ENCODE results near the gene GABRA5. TPM values are rescaled to one million over a fixed set of nuclear protein-coding genes. Genes with fewer than 3 reads are reported as not detected.

GABRA5 gene
- total and polyA plus RNA-seq, 2 of the 8 experiments (the other 6 are each of a cell fraction or from before 2014, with no cell fraction given) = 15.0 to 29.6 TPM

DNA sequence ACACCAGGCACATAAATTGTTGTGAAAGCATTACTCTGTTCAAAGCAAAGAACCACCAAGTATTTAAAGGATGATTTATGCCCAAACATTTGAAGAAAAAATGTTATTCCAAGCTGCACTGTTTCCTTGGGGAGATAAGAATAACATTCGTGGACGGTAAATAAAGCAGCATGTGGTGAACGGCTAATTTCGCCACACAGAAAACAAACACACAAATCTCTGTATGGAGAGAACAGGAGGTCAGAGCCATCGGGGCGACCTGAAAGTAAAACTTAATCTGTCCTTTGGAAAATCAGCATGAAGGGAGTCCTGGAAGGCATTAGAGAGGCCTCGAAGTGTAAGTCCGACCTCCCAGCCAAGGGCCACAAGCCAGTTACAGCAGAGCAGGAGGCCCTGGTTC lies 77.0 kb downstream of the GABRA5 start:
- ChIA-PET POLR2A (ENCODE audit: partially characterized antibody) (no interaction called here), CTCF (ENCODE audit: partially characterized antibody) (no interaction called here)
- Histone ChIP-seq H3K23me2 (ENCODE audit: low read depth, low read length) (no peaks in the 10 kb centered on the region), H3K4me1 (replicated peaks in 1 of 4; ENCODE audit: control insufficient read depth in 3 of 4, insufficient read depth in 4 of 4, low read length in 3 of 4) (peaks cover 0 to 2% (median under 1%) of the 10 kb centered on the region in 4 experiments; a peak in 1 of 7 replicates), H3K27ac (ENCODE audit: low read depth, low read length) (no peak overlapping the region), H3K79me1 (ENCODE audit: low read depth, low read length) (no peaks in the 10 kb centered on the region), H3K9ac (replicated peaks in 1 of 4; ENCODE audit: extremely low read depth in 1 of 4, low read depth in 3 of 4, low read length in 3 of 4) (no peak overlapping the region), H2AFZ (ENCODE audit: low read length) (no peak overlapping the region), H3K18ac (ENCODE audit: extremely low read depth, low read length) (no peak overlapping the region), H4K91ac (replicated peaks; ENCODE audit: insufficient read length, low read length) (no peak overlapping the region), H3K4ac (replicated peaks; ENCODE audit: insufficient read length, low read depth, low read length) (no peak overlapping the region), H3K36me3 (ENCODE audit: control insufficient read depth in 2 of 4, insufficient read depth in 4 of 4, low read length in 3 of 4) (no peaks in the 10 kb centered on the region), H3K4me3 (ENCODE audit: extremely low read depth in 1 of 4, insufficient read depth in 2 of 4, low read depth in 3 of 4, low read length in 4 of 4) (no peak overlapping the region), H3K56ac (replicated peaks; ENCODE audit: insufficient read length, low read depth, low read length) (no peak overlapping the region), H3K23ac (ENCODE audit: insufficient read length) (no peak overlapping the region), H4K8ac (ENCODE audit: extremely low read depth, insufficient read depth, low read length) (no peak overlapping the region), H2BK20ac (ENCODE audit: low read length) (no peak overlapping the region), H3K9me3 (ENCODE audit: insufficient read depth in 2 of 2, low read depth in 1 of 2, low read length in 1 of 2) (no peaks in the 10 kb centered on the region), H2BK5ac (ENCODE audit: low read depth, low read length) (no peak overlapping the region), H2AK5ac (ENCODE audit: low read depth, low read length) (no peak overlapping the region), H3K4me2 (ENCODE audit: insufficient read depth in 1 of 2, low read depth in 2 of 2, low read length in 2 of 2) (no peak overlapping the region), H3K27me3 (replicated peaks in 1 of 4; ENCODE audit: control insufficient read depth in 3 of 4, extremely low read depth in 1 of 4, insufficient read depth in 3 of 4, low read length in 3 of 4) (no peaks in the 10 kb centered on the region), H2BK120ac (replicated peaks; ENCODE audit: low read depth, low read length) (no peak overlapping the region), H4K5ac (ENCODE audit: insufficient read length, low read depth, low read length) (no peak overlapping the region), H2BK15ac (ENCODE audit: low read length) (no peak overlapping the region), H2BK12ac (ENCODE audit: low read depth, low read length) (no peak overlapping the region), H4K20me1 (replicated peaks in 1 of 2; ENCODE audit: control insufficient read depth in 1 of 2, insufficient read depth in 2 of 2, low read length in 2 of 2) (no peaks in the 10 kb centered on the region), H3K79me2 (ENCODE audit: control insufficient read depth in 1 of 2, insufficient read depth in 2 of 2, low read length in 2 of 2) (no peaks in the 10 kb centered on the region), H3K14ac (ENCODE audit: insufficient read length) (no peak overlapping the region)
- no peak for FAIRE-seq
- no peak for DNase-seq (ENCODE audit: low read depth in 1 of 2, low spot score in 2 of 2)
- WGBS, 2 experiments (ENCODE audit: extremely low coverage in 1 of 2, insufficient coverage in 1 of 2, insufficient read length in 1 of 2, insufficient replicate concordance in 2 of 2, low coverage in 1 of 2, low lambda C conversion rate in 2 of 2, missing lambda C conversion rate in 1 of 2) = 82% methylated on average over 8 of the region's 8 CpGs; no CpG with 5 or more reads in 1 of the 2 experiments
- no peak for TF ChIP-seq POLR2AphosphoS5 (IDR thresholded peaks at IDR 0.05; ENCODE audit: low read depth, low read length)
- no peak for TF ChIP-seq YY1 (IDR thresholded peaks at IDR 0.05; ENCODE audit: low read depth, low read length)
- TF ChIP-seq RAD21 (IDR thresholded peaks at IDR 0.05 in 1 of 2, conservative IDR thresholded peaks at IDR 0.05 in 1 of 2; ENCODE audit: low read depth in 2 of 2, low read length in 2 of 2) = no peak
- TF ChIP-seq RBBP5 (IDR thresholded peaks at IDR 0.05; ENCODE audit: borderline replicate concordance, low read depth, low read length) = no peak
- no peak for TF ChIP-seq HDAC2 (IDR thresholded peaks at IDR 0.05; ENCODE audit: borderline replicate concordance in 1 of 2, low read depth in 2 of 2, low read length in 2 of 2)
- TF ChIP-seq CHD1 (IDR thresholded peaks at IDR 0.05; ENCODE audit: low read depth, low read length) = no peak
- no peak for TF ChIP-seq CHD2 (IDR thresholded peaks at IDR 0.05; ENCODE audit: low read length)
- no peak for TF ChIP-seq CTBP2 (IDR thresholded peaks at IDR 0.05; ENCODE audit: borderline replicate concordance, insufficient read depth, insufficient read length, low read length)
- TF ChIP-seq RFX5 (IDR thresholded peaks at IDR 0.05; ENCODE audit: borderline replicate concordance, low read depth, low read length) = no peak
- TF ChIP-seq MAX (IDR thresholded peaks at IDR 0.05) = no peak
- TF ChIP-seq BACH1 (IDR thresholded peaks at IDR 0.05; ENCODE audit: low read length) = no peak
- TF ChIP-seq KDM4A (IDR thresholded peaks at IDR 0.05; ENCODE audit: low read depth, low read length, severe bottlenecking) = no peak
- no peak for TF ChIP-seq HDAC6 (IDR thresholded peaks at IDR 0.05; ENCODE audit: low read depth, low read length)
- no peak for TF ChIP-seq NRF1 (IDR thresholded peaks at IDR 0.05; ENCODE audit: low read depth, low read length)
- TF ChIP-seq SRF (IDR thresholded peaks at IDR 0.05; ENCODE audit: low read depth, low read length) = no peak

All from H1 (cell line).